Activated naive CD4-positive, alpha-beta T cell treated with anti-CD3 and anti-CD28 coated beads, Interleukin-2, amount 50 U/mL, for 72 hours (primary cell): ENCODE measurements around the gene APBB3. TPM values are rescaled to one million over a fixed set of nuclear protein-coding genes. Genes with fewer than 3 reads are reported as not detected.

ENCODE experiments used
- ATAC-seq, 2 donors: fragments of 150-1000 bp; cut with Tn5 transposase; 2 replicates each; pipeline ENCODE4 v1.10.0; 2021; ENCODE audit warnings: mild to moderate bottlenecking in 2 of 2, moderate library complexity in 2 of 2
- DNase-seq, 2 donors: peaks; one replicate each; pipeline ENCODE4 v3.0.0; 2021 to 2022; ENCODE audit warnings: low spot score in 2 of 2
- H3K27ac Mint-ChIP-seq, 2 donors: one replicate each; pipeline ENCODE4 v1.8.0; 2022; ENCODE audit warnings: mild to moderate bottlenecking in 2 of 2, mixed read lengths in 2 of 2
- H3K36me3 Mint-ChIP-seq, 2 donors: one replicate each; pipeline ENCODE4 v1.8.0; 2022; ENCODE audit warnings: mixed read lengths in 2 of 2
- H3K9me3 Mint-ChIP-seq, 2 donors: one replicate each; pipeline ENCODE4 v1.8.0; 2022; ENCODE audit warnings: mixed read lengths in 2 of 2
- total RNA-seq, 2 donors: library from RNA; stranded (reverse); gene quantifications; one replicate each; pipeline ENCODE4 v1.2.3, GENCODE V29; 2022

APBB3 gene
- total RNA-seq, 2 donors from 2014 or later, result 36.6 to 38.1 TPM

DNA sequence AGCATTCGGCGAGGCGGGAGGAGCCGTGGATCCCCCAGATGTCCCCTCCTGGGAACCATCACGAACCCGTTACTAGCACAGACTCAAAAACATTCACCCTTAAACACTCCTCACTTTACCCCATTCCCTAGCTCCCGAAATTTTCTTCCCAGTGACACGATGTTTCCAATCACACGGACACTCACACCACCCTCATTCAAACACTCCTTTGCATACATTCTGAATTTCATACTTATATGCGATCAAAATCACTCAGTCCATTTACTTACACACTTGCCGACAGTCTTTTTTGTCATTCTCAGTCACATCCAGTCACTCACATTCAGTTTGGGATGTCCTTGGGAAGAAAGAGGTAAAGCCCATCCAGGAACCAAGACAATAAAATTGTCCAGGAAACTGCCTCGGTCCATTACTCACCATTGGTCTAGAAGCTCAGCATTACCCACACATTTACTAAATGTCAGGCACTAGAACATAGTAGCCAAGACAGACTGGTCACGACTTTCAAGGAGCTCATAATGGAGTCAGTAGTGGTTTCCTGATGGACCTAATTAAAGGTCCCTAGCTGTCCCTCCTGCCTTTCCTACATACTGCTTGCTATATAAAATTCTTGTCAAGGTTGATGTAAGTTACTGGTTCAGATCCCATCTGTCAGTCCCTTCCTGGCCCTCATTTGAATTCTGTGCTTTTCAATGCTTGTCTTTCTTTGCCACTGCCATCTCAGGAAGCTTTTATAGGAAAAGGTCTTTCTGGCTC lies 804 bp upstream of the APBB3 start:
- peak overlapping the region; percentile 98 for H3K27ac Mint-ChIP-seq
- no peak for ATAC-seq
- H3K9me3 Mint-ChIP-seq, result no peaks in the 10 kb centered on the region
- H3K36me3 Mint-ChIP-seq, result peaks cover 32 to 42% of the 10 kb centered on the region in 2 donors
- DNase-seq, result no peak

DNA sequence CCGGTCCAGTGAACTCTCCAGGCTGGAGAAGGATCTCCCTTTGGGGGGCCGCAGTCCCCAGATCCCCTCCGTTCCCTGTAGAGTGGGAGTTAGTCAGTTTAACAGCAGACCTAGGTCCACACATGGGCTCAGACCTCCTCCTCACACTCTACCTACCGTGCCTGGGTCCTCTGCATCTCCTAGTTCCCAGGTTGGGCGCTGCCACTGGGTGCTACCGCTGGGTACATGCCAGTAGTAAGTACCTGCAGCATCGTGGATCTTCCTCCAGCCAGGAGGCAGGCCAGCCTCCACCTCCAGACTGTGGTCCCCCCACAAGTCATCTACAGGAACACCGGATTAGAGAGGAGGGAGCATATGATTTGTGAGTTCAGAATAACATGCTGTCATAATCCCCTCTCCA lies 802 bp downstream of the APBB3 start:
- DNase-seq, result no peak
- Mint-ChIP-seq H3K36me3 (peaks cover 32 to 39% of the 10 kb centered on the region in 2 donors), H3K27ac (peak overlapping the region; percentile 73 to 98), H3K9me3 (no peaks in the 10 kb centered on the region)
- no peak for ATAC-seq

DNA sequence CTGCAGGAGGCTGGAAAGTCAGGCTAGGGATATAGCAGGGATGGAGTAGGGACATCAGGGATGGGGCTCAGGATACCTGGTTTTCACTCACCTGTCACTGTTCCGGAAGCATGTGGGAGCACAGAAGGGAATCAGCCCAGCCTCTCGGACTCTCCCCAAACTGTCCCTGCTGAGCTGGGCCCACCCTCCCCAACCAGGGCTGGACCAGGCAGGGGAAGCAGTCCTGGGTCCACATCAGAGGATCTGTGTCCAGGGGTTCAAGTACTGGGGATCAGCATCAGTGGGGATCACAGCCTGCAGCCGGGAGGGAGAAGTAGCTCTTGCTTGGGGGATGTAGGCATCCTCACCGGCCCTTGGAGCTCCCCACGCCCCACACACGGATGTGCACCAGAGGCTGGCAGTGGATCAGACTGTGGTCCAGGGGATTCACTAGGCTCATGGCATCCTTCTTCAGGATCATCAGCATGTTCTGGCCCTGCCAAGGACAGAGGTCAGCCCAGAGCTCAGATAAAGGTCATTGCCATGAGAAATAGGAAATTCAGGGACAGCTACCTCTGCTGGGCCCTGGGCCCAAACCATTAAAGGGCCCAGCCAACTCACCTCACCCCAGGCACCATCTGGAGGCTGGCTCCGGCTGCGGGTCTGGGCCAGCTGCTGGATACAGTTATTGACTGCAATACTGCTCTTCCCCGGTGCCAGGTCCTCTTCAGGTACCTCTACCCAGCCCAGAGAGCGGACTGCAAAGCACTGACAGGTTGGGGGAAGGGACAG lies 2.5 kb downstream of the APBB3 start:
- Mint-ChIP-seq H3K27ac (no peak overlapping the region), H3K36me3 (peaks cover 27 to 33% of the 10 kb centered on the region in 2 donors), H3K9me3 (no peaks in the 10 kb centered on the region)
- no peak for DNase-seq
- ATAC-seq, result no peak

DNA sequence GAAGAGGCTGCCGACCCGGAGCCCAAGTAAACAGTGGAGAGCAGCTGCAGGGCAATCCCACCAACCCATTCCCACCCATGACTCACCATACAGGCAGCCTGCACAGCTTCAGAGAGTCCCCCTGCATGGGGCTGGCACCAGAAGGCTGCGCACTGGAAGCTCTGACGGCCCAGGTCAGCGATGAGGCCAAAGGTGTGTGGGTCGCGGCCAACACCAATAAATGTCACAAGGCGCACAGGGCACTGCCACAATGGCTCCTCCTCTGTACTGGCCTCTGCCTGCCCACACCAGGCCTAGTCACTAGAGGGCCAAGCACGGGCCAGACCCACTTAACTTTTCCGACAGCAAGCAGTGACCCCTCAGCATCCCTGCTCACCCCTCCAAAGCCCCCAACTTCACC lies 4.2 kb downstream of the APBB3 start:
- Mint-ChIP-seq H3K9me3 (peaks cover 0 to 3% of the 10 kb centered on the region in 2 donors), H3K36me3 (peaks cover 22 to 36% of the 10 kb centered on the region in 2 donors), H3K27ac (no peak overlapping the region)
- DNase-seq (no peak), ATAC-seq (no peak)

DNA sequence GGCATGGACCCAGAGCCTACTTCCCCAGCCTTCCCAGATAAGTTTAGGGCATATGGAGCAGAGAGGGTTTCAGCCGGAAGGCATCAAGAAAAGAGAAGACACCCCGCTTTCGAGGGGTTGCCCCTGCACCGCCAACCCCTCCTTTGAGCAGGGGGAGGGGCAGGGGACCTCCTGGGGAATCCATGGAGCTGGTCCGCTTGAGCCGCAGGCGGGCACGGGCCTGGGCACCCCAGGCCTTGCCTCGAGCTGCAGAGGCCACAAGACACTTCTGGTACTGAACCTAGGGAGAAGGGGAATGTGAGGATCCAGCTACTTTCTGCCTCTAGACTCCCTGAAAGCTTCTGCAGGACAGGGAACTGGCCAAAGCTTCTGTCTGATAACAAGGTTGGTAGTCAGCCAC lies 5.9 kb downstream of the APBB3 start:
- DNase-seq (no peak), ATAC-seq (no peak)
- Mint-ChIP-seq H3K27ac (peak overlapping the region in 1 of 2 donors; percentile 98), H3K36me3 (peaks cover 14 to 29% of the 10 kb centered on the region in 2 donors), H3K9me3 (peaks cover 0 to 3% of the 10 kb centered on the region in 2 donors)

DNA sequence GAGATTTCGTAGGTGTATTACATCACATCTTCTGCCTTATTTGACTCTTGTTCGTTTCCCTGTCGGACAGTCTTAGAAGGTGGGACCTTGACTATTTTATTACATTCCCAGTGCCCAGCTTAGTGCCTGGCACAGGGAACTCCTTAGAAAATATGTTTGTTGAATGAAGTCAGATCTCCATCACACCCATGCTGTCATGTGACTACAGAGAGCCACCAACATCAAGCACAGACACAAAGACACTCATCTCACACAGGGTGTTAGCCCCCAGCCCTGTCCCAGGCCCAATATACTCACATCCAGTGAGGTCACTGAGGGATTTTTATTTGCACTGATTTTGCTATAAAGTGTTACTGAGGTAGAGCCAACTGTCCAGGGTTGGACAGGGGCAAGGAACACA lies 6.4 kb downstream of the APBB3 start:
- ATAC-seq (peak in 1 of 2 donors; percentile 17), DNase-seq (no peak)
- Mint-ChIP-seq H3K36me3 (peaks cover 14 to 29% of the 10 kb centered on the region in 2 donors), H3K27ac (peak overlapping the region; percentile 92 to 98), H3K9me3 (peaks cover 0 to 3% of the 10 kb centered on the region in 2 donors)

DNA sequence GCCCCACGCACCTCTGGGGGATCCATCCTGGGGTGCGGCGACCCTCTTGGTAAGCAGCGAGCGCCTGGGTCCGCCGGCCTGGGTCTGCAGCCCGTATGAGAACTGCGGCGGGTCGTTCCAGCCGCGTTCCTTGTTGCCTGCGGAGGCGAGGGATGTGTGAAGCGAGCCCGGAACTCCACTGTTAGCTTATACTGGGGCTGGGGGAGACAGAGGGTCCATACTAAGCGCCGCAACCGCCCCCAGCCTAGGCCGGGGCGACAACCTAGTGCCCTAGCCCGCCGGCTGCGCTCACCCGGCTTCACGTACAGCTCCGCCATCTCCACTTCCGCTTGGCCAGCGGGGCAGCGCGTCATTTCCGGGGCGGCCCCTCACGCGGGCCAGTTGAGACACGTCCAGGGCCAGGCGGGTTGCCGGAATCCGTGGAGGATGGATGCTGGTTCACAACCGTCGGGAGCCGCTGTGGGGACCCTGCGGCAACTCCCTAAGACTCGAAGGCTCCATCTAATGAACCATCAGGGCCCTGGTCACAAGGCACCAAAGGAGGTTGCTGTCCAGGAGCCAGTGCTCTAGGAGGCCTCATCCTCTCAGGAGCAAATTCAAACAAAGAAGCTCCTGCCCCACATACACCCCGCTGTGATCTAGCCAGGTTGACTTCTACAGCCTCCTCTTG lies 7.1 kb downstream of the APBB3 start, which contains the start of gene SRA1:
Gene SRA1, minus strand, starts transcription at position 338 of the 670 bp plus-strand sequence. Its CDS starts 21 bp downstream, at position 317.
- H3K27ac Mint-ChIP-seq, result peak within 1 kb of the TSS; percentile 92 to 98
- ATAC-seq (peak; percentile 88 to 90), DNase-seq (peak; percentile 87 to 94)
- H3K9me3 Mint-ChIP-seq, result peaks cover 0 to 3% of the 10 kb centered on the region in 2 donors
- peaks cover 14 to 29% of the 10 kb centered on the region in 2 donors for H3K36me3 Mint-ChIP-seq

DNA sequence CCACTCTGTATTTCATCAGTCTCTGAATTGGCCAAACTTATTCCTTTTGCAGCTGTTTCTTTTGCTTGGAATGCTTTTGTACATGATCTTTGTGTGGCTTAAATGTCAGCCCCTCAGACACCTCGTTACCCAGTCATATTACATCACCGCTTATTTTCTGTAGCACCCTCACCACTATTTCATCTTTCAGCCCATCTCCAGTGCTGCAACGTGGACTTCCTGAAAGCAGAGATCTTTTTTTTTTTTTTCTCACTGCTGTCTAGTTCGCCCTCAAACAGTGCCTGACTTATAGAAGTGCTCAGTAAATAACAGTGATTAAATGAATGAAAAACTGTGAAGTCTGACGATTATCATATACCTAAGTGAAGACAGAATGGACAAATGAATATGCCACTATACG lies 8.0 kb downstream of the APBB3 start:
- DNase-seq (no peak), ATAC-seq (no peak)
- Mint-ChIP-seq H3K36me3 (peaks cover 18 to 29% of the 10 kb centered on the region in 2 donors), H3K27ac (peak overlapping the region; percentile 78 to 98), H3K9me3 (peaks cover 0 to 3% of the 10 kb centered on the region in 2 donors)

DNA sequence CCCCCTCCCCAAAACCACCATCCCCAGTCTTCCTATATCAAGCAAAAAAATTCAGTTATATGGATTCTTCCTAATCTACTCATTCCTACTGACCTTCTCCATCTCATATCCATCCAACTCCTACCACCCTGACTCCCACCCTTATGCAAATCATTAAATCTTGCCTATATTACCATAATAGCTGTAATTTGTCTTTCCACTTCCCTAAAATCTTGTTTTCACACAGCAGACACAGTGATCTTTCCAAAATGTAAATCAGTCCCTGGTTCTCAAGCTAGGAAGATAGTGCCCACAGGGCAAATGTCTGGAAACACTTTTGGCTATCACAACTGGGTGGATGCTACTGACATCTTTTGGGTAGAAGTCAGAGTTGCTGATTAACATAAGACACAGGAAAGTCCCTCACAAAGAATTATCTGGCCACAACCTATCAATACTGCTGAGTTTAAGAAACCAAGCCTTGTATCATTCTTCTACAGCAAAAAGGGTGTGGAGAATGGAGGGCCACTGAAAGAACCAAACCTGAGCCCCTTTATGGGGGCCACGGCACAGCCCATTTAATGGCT lies 8.6 kb downstream of the APBB3 start:
- DNase-seq (no peak), ATAC-seq (no peak)
- Mint-ChIP-seq H3K36me3 (peaks cover 24 to 29% of the 10 kb centered on the region in 2 donors), H3K9me3 (peaks cover 0 to 3% of the 10 kb centered on the region in 2 donors), H3K27ac (peak overlapping the region; percentile 18 to 98)

DNA sequence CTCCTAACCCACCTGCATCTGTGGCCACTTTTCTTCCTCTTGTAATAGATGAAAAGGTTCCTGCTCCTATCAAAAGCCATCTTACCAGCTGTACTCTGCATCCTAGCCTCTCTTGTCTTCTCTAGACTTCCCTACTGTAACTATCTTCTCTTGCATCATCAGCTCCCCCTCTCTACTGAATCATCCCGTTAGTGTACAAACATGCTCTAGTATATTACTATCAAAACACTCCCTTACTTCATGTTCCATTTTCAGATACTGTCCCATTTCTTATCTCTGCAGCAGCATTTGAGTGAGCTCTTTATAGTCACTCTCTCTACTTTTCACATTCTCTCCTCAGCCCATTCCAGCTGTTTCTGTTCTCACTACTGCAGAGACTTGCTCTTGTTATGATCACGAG lies 9.9 kb downstream of the APBB3 start:
- H3K9me3 Mint-ChIP-seq, result peaks cover 0 to 3% of the 10 kb centered on the region in 2 donors
- peak overlapping the region; percentile 91 to 98 for H3K27ac Mint-ChIP-seq
- no peak for DNase-seq
- peaks cover 27 to 29% of the 10 kb centered on the region in 2 donors for H3K36me3 Mint-ChIP-seq
- ATAC-seq, result peak; percentile 14 to 31

DNA sequence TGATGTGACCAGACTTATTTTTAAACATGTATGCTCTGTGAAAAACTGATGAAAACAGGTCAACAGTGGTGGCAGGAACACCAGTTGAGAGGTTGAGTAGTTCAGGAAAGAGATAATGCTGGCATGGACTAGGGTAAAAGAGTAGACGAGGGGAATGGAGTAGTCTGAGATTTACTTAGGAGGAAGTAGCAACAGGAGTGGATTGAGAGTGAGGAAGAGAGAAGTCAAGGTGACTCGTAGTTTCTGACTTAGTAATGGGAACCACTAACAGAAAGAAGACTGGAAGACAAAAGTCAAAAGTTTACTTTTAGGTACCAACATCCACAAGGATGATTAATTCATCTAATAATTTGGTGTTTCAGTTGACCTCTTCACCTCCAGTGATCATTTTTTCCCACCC lies 10.7 kb downstream of the APBB3 start:
- Mint-ChIP-seq H3K9me3 (peaks cover 0 to 3% of the 10 kb centered on the region in 2 donors), H3K36me3 (peaks cover 27 to 32% of the 10 kb centered on the region in 2 donors), H3K27ac (peak overlapping the region; percentile 91 to 98)
- DNase-seq (no peak), ATAC-seq (peak; percentile 54 to 58)

DNA sequence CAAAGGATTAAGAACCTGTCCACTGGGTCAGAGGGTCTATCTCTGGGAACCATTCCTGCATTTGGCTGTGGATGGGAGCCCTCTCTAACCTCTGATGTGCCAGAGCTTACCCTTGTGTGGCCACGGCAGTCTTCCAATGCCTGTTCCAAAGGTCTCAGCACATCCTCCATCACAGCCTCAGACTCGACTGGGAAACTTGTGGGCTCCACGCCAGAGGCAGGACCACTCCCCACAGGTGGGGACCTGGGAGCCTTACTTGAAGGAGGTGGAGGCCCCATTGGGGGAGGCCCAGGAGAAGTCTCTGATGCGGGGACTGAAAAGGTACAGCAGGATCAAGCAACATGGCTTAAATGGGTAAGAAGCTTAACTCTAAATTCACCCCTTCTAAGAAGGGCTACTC lies 12.5 kb downstream of the APBB3 start:
- ATAC-seq (no peak), DNase-seq (no peak)
- H3K9me3 Mint-ChIP-seq, result peaks cover 0 to 3% of the 10 kb centered on the region in 2 donors
- peaks cover 20 to 22% of the 10 kb centered on the region in 2 donors for H3K36me3 Mint-ChIP-seq
- H3K27ac Mint-ChIP-seq, result peak overlapping the region; percentile 58 to 68

DNA sequence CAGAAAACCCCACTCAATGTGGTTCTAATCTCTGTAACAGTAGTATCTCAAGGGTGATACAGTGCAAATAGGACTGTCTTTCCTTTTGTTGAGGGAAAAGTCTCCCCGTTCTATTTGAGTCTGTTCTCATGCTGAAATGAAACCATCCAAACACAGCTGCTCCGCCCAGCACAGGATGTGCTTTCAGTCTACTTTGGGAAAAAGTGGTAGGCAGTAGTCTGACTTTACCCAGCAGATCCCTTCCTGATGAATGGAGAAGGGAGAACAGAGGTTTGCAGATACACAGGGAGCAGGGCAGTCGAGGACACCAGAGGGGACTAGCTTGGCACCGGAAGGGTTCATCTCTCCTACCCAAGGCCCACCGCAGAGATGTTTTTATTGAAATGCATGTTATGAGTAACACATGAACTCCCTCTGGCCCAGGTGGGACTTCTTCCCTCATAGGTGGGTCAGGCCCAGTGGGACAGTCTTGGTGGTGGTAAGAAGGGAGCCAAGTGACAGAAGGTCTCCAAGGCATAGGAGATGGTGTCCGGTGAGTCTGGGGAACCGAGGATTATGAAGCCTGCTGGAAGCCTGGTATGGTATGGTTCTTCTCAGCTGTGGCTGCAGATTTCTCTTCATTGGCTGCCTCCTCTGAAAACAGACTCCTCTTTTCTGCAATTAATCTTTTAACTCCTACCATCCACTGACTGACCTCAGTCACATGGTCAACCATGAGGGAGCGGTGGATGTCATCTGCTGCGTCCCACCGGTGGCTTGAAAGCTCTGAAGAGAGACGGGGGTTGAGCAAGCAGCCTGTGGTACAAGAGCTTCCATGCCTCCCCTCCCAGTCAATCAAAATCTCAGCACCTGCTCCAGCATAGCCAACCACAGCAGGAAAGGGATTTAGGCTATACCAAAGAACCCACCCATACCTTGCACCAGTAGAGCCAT lies 14.0 kb downstream of the APBB3 start:
- Mint-ChIP-seq H3K9me3 (no peaks in the 10 kb centered on the region), H3K27ac (peak overlapping the region; percentile 1 to 92), H3K36me3 (peaks cover 7 to 16% of the 10 kb centered on the region in 2 donors)
- no peak for DNase-seq
- no peak for ATAC-seq

DNA sequence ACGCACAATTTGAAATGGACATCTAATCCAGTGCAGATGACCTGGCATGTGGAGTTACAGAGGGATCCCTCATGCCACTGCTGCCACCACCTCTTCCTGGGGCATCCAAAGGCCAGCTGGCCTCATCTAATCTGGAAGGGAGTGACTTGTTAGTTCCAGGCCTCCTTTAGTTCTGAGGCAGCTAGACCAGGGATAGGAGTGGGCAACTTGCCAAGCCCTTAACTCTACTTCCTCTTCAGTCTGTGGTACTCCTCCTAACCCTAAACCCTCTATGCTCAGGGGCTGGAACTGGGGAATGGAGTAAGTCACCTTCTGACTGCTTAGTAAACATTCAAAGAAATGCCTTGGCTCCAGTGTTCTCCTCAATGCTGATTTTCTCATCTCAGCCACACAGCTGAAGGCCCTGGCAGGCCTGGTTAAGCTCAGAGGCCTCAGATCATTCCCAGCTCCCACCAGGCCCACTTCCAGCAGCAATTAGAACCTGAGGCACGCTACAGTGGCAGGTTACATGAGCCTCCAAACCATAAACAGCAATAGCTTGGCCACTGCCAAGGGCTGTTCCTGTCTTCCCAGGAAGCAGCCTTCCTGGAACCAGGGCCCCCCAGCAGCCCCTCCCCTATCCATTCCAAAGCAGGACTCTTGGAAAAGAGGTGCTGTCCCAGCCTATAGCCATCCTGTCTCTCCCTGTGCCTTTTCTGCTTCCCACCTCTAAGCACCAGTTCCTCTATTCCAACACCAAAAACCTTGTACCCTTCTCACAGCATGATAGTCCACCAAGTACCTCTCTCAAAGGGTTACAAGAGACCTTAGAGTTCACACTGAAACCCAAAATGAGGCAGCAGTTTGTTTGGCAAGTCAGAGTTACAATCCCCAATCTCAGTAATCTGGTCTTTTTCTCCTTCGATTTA lies 14.9 kb downstream of the APBB3 start:
- DNase-seq, result no peak
- Mint-ChIP-seq H3K27ac (peak overlapping the region; percentile 1 to 92), H3K9me3 (no peaks in the 10 kb centered on the region), H3K36me3 (peaks cover 4 to 13% of the 10 kb centered on the region in 2 donors)
- no peak for ATAC-seq

DNA sequence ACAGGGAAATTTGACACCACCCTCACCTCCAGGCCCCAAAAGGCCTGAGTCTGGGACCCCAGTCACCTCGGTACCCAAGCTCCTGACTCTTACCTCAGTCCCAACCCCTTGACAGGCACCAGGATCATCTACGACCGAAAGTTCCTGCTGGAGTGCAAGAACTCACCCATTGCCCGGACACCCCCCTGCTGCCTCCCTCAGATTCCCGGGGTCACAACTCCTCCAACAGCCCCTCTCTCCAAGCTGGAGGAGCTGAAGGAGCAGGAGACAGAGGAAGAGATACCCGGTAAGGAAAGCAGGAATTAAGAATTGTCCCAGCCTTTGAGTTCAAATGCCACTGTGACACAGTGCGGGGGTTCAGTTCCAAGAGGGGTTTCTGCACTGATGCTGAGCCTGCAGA lies 15.6 kb downstream of the APBB3 start:
- DNase-seq, result no peak
- peak overlapping the region in 1 of 2 donors; percentile 92 for H3K27ac Mint-ChIP-seq
- no peaks in the 10 kb centered on the region for H3K9me3 Mint-ChIP-seq
- ATAC-seq, result no peak
- H3K36me3 Mint-ChIP-seq, result peaks cover 4 to 13% of the 10 kb centered on the region in 2 donors
